ENCODE measurements around the gene D2HGDH. TPM values are rescaled to one million over a fixed set of nuclear protein-coding genes. Genes with fewer than 3 reads are reported as not detected.

D2HGDH gene
- total RNA-seq, 4 donors from 2014 or later: 12.5 to 21.8 (median 13.3) TPM

DNA sequence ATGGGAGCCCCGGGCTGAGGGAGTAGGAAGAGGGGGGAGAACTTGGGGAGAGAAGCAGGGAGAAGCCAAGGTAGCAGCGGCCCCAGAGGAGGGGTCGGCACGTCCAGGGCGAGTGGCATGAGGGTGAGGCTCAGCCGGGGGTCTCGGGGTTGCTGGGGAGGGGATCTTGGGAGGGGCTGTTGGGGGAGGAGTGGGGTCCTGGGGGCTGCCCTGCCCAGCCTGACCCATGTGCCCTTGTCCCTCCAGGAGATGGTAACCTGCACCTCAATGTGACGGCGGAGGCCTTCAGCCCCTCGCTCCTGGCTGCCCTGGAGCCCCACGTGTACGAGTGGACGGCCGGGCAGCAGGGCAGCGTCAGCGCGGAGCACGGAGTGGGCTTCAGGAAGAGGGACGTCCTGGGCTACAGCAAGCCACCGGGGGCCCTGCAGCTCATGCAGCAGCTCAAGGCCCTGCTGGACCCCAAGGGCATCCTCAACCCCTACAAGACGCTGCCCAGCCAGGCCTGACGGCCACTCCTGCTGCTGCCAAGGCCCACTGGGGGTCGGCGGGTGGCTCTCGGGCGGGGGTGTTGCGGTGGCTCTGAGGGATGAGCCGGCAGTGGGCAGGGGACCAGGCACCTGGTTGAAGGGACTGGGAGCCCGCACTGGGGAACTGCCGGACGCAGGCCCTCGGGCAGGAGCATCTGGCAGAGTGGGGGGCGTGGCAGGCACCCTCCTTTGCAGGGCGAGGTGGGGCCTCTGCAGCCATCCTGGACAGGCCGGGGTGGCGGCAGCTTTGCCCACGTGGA, 33.2 kb downstream of the D2HGDH start:
- ATAC-seq: no peak
- Histone ChIP-seq H3K4me1 (peaks cover 0 to 20% (median 7%) of the 10 kb centered on the region in 3 donors), H3K4me3 (no peak overlapping the region), H3K9me3 (no peaks in the 10 kb centered on the region), H3K27ac (no peak overlapping the region), H3K36me3 (peaks cover 0 to 39% of the 10 kb centered on the region in 2 donors), H3K27me3 (peaks cover 24% of the 10 kb centered on the region)
- no peak for TF ChIP-seq EP300 (IDR thresholded peaks at IDR 0.05)
- TF ChIP-seq POLR2A (IDR thresholded peaks at IDR 0.05): no peak
- no peak for TF ChIP-seq CTCF (IDR thresholded peaks at IDR 0.05)
- TF ChIP-seq POLR2AphosphoS5 (IDR thresholded peaks at IDR 0.05): no peak
- 91% methylated on average over 9 of the region's 37 CpGs; no CpG with 5 or more reads in 1 of the 2 donors for WGBS, 2 donors (ENCODE audit: low coverage in 1 of 2)

GRCh38 chr2:241768251-241768711, 33.9 kb downstream of the D2HGDH start:
- Histone ChIP-seq H3K36me3 (peaks cover 0 to 33% of the 10 kb centered on the region in 2 donors), H3K4me1 (peaks cover 0 to 20% (median 7%) of the 10 kb centered on the region in 3 donors), H3K27ac (no peak overlapping the region), H3K27me3 (peaks cover 30% of the 10 kb centered on the region), H3K9me3 (no peaks in the 10 kb centered on the region), H3K4me3 (no peak overlapping the region)
- TF ChIP-seq EP300 (IDR thresholded peaks at IDR 0.05): no peak
- TF ChIP-seq CTCF (IDR thresholded peaks at IDR 0.05): no peak
- WGBS, 2 donors (ENCODE audit: low coverage in 1 of 2): no CpG with 5 or more reads among the region's 29 CpGs
- no peak for ATAC-seq

DNA sequence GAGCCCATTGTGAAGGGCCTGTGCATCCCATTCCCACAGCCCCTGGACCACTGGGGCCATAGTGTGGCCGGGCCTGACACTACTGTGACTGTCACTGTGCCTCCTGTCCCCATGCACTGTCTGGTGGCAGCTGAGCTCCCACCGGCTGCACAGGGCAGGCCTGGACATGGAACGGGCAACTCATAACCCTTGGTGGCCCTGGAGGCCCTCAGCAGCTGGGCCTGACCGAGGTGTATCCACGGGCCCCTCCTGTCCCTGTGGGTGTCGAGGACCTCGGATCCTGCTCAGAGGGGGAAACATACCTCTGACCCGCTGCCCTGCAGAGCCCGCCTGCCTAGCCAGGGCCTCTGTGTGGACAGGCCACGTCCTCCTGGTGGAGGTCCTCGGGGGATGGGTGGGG, 34.4 kb downstream of the D2HGDH start:
- H3K27me3 ChIP-seq: peaks cover 36% of the 10 kb centered on the region
- H3K4me3 ChIP-seq: no peak overlapping the region
- peaks cover 0 to 27% of the 10 kb centered on the region in 2 donors for H3K36me3 ChIP-seq
- H3K4me1 ChIP-seq: peaks cover 0 to 20% (median 7%) of the 10 kb centered on the region in 3 donors
- H3K27ac ChIP-seq: no peak overlapping the region
- no peaks in the 10 kb centered on the region for H3K9me3 ChIP-seq
- ATAC-seq: no peak
- WGBS, 2 donors (ENCODE audit: low coverage in 1 of 2): 81% methylated on average over 6 of the region's 11 CpGs; no CpG with 5 or more reads in 1 of the 2 donors
- no peak for TF ChIP-seq EP300 (IDR thresholded peaks at IDR 0.05)
- no peak for TF ChIP-seq POLR2A (IDR thresholded peaks at IDR 0.05)
- TF ChIP-seq CTCF (IDR thresholded peaks at IDR 0.05): no peak
- no peak for TF ChIP-seq POLR2AphosphoS5 (IDR thresholded peaks at IDR 0.05)

DNA sequence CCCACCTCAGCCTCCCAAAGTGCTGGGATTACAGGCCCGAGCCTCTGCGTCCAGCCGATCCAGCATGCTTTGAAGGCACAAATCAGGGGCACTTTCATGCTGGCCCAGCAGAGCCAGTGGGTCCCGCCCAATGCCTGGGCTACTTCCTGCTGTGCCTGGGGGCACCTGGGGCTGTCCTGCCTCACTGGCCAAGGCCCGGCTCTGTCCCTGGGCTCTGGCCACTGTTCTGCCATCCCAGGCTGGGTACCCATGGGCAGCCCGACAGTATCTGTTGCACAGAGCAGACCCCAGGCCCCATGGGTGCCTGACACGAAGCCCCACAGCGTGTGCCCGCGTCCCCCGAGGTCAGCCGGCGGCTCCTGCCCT, 35.4 kb downstream of the D2HGDH start:
- Histone ChIP-seq H3K27me3 (peaks cover 46% of the 10 kb centered on the region), H3K4me1 (peaks cover 0 to 20% (median 7%) of the 10 kb centered on the region in 3 donors), H3K9me3 (no peaks in the 10 kb centered on the region), H3K4me3 (no peak overlapping the region), H3K27ac (no peak overlapping the region), H3K36me3 (peaks cover 0 to 18% of the 10 kb centered on the region in 2 donors)
- no peak for TF ChIP-seq POLR2AphosphoS5 (IDR thresholded peaks at IDR 0.05)
- no peak for TF ChIP-seq CTCF (IDR thresholded peaks at IDR 0.05)
- TF ChIP-seq POLR2A (IDR thresholded peaks at IDR 0.05): no peak
- no peak for TF ChIP-seq EP300 (IDR thresholded peaks at IDR 0.05)
- WGBS, 2 donors (ENCODE audit: low coverage in 1 of 2): 100% methylated on average over 2 of the region's 13 CpGs; no CpG with 5 or more reads in 1 of the 2 donors
- no peak for ATAC-seq
